SK-N-SH treated with all-trans-retinoic acid at 6 μM for 48 hours (cell line): Measurements from ENCODE around the gene FOXJ2.

Experiments
- ARNTL ChIP-seq: fragments of 450-650 bp; formaldehyde crosslinking; IDR thresholded peaks from 2 replicates; pipeline ENCODE4 v1.5.0; 2020; ENCODE audit warnings: low read depth, mild to moderate bottlenecking, moderate library complexity, borderline replicate concordance
- BACH2 ChIP-seq: fragments of 250-450 bp; sonication (Bioruptor Pico); IDR thresholded peaks from 2 replicates; pipeline ENCODE4 v1.9.0; 2021; ENCODE audit warnings: mild to moderate bottlenecking, borderline replicate concordance
- CSDC2 ChIP-seq: fragments of 250-450 bp; sonication (Bioruptor Pico); IDR thresholded peaks from 2 replicates; pipeline ENCODE4 v1.5.0; 2020; ENCODE audit warnings: mild to moderate bottlenecking, moderate library complexity
- ESRRG ChIP-seq: fragments of 250-450 bp; sonication (Bioruptor Pico); IDR thresholded peaks from 2 replicates; pipeline ENCODE4 v1.6.1; 2021; ENCODE audit warnings: mild to moderate bottlenecking
- ZFP3 ChIP-seq: fragments of 250-450 bp; sonication (Bioruptor Pico); IDR thresholded peaks from 2 replicates; pipeline ENCODE4 v1.5.0; 2020; ENCODE audit warnings: mild to moderate bottlenecking, moderate library complexity
- ZNF565 ChIP-seq: fragments of 450-650 bp; formaldehyde crosslinking; conservative IDR thresholded peaks from 2 replicates; pipeline ENCODE4 v1.5.0; 2020; ENCODE audit warnings: low read depth, mild to moderate bottlenecking, moderate library complexity

- TF ChIP-seq ZNF565 (CRISPR knock-in tag), result no peak
- TF ChIP-seq ARNTL (CRISPR knock-in tag), result no peak
- no peak for TF ChIP-seq ESRRG
- TF ChIP-seq BACH2, result no peak
- no peak for TF ChIP-seq CSDC2 (CRISPR knock-in tag)
- no peak for TF ChIP-seq ZFP3 (CRISPR knock-in tag)
These were observed 46.6 kb upstream of the FOXJ2 start for GRCh38 chr12:7985802-7986418.
